HG02973 (cell line): Measurements from ENCODE around the gene RASSF7.

Experiments used
- ATAC-seq: cut with Tn5 transposase; IDR thresholded peaks from one replicate; pipeline ENCODE4 v1.9.1; 2021; ENCODE audit warnings: moderate library complexity; ENCODE audit not compliant: unreplicated experiment

RASSF7 gene

DNA sequence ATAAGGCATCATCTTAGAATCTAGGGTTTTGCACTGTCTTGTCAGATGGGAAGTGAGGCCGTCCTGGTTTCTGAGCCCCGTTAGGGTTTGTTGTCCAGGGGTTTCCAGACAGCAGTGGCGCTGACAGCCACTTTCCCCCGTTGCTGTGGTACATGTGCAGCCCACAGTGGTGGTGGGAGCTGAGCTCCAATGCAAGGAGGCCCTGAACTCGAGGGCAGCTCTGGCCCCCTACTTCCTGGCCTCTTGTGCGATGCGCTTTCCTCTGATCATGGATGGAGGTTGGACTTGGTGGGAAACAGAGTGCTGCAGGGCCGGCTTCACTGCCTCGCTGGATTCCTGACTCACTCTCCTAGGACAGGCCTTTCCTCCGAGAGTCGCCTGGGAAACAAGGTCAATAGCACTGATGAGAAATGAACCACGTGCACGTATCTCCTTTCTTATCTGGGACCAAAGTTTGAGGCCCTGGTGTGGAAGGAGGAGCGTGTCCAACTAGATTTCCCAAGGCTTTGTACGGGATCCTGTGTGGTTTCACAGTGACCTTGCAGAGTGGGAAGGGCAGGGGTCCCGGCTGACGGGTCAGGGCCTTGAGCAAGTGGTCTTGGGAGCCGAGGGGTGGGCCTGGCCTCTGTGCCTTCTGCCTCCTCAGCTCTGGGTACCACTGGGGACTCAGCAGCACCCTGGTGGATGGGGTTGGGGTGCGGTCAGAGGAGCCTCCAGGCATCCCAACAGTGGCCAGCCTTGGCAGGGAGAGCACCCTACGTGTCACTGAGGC, 19.2 kb downstream of the RASSF7 start:
- ATAC-seq = no peak

DNA sequence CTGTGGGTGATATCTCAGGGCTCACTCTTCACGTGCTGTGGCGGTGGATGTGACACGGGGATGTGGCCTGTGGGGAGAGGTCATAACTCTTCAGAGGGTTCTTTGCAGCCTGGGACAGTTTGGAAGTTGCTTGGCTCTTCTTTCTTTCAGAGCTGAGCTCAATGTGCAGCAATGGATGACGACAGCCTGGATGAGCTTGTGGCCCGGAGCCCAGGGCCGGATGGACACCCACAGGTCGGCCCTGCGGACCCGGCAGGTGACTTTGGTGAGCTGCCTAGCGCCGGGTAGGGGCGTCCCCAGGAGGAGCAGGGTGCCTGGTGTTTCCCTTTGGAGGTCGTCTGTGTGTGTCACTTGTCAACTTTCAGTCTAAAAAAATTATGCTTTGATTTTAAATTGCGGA, 20.6 kb downstream of the RASSF7 start:
- no peak for ATAC-seq

DNA sequence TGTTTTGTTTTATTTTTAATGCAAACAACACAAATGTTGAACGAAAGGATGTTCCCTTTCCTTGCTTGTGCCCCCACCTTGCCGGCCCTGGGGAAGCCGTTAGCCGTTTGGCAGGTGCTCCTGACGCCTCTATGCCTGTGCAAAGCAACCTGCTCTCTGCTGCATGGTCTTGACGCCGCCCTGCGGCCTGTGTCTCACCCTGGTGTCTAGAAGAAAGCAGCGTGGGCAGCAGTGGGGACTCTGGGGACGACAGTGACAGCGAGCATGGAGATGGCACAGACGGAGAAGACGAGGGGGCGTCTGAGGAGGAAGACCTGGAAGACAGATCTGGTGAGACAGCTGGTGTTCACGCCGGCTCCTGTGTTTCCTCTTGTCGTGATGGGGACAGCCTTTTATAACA, 21.0 kb downstream of the RASSF7 start:
- no peak for ATAC-seq

DNA sequence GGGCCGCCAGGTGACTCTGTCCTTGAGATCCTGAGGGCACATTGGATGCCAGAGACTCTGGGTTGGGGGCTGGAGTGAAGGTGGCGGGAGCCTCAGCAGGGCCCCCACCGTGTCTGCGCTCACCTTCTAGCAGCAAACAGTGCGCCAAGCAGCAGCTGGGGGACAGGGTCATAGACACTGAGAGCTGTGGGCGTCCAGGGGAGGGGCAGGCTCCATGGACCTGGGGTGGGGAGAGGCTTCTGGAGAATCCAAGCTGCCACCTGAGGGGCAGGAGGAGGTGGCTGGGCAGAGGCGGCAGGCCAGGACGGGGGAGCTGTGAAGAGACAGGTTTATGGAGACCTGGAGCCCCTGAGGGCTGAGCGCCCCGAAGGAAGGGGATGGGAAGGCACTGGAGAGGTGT, 23.5 kb downstream of the RASSF7 start:
- no peak for ATAC-seq

DNA sequence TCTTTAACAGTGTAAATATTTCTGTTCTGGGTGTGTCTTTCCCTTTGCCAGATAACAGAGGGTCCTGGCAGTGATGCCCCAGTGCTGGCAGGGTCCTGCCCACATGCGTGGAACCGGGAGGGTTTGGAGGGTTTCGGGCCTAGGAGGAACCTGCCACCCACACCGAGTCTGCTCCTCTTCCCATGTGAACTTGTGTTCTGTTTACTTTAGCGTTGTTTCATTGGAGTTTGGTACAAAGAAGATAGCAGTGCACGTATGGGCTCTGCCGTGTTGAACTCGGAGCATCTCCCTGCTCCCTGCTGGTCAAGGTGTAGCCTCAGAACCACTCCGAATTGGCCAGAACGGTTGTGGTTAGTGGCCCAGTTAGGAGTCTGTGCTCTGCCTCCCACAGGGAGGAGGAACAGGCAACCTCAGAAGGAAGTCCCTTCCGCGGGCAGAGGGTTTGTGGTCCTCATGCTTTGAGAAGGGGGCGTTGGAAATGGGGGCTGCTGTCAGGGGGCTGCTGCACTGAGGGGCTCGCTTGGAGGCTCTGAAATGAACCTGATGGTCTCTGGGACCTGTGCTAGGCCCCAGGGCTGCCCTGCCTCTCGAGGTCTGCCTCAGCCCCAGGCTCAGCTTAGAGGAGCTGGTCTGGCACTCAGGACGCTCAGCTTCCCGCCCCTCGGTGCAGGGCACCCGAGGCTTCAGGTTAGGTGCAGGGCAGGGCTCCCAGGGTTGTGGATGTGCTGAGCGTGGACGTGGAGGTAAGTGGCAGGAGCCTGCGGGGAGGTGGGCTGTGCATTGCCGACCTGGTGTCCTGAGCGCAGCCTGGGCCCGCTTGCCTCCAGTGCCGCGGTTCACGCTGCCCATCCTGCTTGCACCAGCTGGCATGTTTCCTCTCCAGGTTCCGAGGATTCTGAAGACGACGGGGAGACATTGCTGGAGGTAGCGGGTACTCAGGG, 25.9 kb downstream of the RASSF7 start:
- no peak for ATAC-seq

DNA sequence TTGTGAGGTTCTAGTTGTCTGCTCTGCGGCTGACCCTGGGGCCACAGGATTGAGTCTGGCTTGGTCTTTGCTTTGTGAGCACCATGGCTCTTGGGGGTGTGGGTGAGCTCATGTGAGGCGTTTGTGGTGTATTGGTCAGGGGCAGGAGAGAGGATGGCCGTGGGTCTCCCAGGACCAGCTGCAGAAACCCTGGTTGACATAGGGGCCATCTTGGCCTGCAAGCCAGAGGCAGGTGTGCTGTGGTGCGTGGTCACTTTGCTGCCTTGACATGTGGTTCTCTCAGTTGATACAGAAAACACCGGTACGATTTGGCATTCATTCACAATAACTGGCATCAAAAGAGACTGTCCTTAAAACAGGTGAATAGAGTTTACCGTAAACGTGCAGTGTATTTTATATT, 26.8 kb downstream of the RASSF7 start:
- ATAC-seq = no peak

DNA sequence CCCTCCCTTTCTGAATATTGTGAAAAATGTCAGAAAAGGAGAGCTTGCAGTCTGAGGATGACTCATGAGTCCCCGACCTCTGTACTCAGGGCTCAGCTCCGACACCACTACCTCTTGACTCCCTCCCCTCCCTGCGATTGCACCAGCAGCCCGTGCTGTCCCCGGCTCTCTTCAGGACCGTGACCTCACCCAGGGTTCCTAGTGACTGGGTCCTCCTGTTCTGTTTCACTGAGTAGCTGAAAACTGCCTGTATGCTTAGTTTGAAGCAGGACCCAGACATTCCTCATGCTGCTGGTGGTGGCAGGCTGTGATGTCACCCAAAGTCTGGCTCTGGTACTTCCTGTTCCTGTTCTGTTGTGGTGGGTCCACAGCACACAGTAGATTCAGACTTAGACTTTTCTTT, 27.2 kb downstream of the RASSF7 start:
- ATAC-seq = no peak

DNA sequence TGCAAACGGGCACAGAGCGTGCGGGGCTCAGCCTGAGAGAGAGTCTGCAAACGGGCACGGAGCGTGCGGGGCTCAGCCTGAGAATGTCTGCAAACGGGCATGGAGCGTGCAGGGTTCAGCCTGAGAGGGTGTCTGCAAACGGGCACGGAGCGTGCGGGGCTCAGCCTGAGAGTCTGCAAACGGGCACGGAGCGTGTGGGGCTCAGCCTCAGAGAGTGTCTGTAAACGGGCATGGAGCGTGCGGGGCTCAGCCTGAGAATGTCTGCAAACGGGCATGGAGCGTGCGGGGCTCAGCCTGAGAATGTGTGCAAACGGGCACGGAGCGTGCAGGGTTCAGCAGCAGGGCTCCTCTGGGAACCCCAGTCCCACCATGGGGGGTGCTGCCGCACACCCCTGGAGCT, 29.0 kb downstream of the RASSF7 start:
- no peak for ATAC-seq

DNA sequence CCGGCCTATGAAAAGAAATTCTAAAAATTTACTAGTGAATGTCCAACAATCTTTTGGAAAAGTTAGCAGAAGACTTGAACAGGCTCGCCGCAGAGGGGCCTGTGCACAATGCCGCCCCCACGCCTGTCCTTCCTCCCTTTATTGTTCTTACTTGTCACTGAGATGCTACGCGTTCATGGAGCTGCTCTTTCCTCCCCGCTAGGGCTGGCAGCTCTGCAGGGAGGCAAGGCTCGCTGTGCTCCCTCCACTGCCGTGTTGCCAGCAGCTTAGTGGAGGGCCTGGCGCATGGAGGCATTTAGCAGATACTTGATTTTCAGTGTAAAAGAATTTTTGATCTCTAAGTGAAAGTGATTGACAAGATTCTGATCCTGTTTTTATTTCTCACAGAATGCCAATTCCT, 30.2 kb downstream of the RASSF7 start:
- no peak for ATAC-seq

DNA sequence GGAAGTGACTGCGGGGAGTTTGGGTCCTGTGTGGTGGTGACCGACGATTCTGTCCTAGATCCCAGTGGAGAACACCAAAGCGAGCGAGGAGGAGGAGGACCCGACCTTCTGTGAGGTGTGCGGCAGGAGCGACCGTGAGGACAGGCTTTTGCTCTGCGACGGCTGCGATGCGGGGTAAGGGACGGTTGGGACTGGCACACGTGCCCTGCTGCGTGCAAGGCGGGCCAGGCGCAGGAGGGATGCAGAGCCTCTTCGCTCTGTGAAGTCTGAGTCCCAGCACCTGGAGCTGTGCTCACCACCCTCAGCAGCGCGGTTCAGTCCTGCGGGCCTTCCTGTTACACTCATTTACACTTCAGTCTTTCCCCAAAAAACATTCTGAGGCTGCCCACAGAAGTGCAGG, 31.7 kb downstream of the RASSF7 start:
- no peak for ATAC-seq

DNA sequence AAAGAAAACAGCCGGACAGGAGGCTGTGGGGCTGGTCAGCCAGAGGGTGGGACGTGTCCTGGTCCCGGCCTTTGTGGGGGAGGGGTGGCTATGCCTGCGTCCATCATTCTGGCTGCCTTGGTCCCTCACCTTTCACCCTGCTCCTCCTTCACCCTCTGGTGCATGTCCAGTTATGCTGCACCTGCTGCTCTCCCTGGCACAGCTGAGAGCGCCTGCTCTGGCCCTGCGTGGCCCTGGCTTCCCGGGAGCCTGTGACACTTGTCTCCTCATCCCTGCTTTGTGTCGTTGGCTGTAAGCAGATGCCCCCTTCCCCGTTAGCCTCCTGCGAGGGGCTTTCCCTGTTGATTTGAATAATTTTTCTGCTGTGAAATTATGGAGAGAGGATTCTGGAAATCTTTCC, 32.1 kb downstream of the RASSF7 start:
- no peak for ATAC-seq

DNA sequence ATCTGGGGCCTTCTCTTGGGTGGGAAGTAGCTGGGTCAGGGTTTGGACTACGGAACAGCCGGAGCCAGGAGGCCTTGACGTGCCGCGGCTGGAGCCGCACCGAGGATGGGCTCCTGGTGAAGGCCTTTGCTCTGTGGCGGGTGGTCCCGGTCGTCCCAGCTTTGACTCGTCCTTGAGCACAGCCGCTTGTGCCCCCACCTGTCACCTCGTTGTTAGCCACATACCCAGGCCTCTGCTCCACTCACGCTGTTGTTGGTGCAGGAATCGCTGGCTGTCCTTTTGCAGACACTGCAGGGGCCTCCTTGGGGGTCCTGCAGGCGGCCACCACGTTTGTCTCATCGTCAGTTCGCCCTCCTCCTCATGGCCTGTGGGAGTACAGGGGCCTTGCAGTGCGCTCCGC, 32.6 kb downstream of the RASSF7 start:
- no peak for ATAC-seq

DNA sequence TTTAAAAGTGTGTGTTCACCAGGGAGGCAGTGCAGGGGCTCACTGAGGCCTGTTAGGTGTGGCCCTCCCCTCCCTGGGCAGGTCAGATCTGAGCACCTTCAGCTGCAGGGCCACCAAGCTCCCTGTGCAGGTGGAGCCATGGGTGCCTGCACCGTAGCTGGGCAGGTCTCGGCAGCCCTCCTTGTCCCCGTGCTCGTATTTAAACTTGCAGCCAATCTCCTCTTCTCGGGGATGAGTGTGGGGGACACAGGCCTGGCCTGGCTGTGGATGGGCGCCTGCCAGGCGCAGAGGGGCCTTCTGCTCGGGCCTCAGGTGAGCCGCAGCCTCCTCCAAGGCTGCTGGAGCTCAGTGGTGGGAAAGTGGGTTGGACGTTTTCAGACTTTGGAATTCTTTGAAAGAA, 34.6 kb downstream of the RASSF7 start:
- no peak for ATAC-seq

DNA sequence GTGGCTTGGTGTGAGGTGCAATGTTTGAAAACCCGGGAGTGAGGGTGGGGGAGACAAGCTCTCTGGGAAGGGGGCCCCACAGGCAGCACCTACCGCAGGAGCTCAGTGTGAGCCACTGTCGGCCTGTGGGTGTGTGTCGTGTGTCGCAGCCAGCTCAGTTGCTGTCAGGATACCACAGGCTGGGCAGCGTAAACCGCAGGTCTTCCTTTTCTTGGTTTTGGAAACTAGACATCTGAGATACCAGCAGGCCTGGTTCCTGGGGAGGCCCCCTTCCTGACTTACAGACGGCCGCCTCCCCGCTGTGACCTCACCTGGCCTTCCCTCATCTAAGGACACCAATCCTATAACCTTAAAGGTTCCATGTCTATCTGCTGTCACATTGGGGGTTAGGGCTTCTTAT, 35.6 kb downstream of the RASSF7 start:
- no peak for ATAC-seq

DNA sequence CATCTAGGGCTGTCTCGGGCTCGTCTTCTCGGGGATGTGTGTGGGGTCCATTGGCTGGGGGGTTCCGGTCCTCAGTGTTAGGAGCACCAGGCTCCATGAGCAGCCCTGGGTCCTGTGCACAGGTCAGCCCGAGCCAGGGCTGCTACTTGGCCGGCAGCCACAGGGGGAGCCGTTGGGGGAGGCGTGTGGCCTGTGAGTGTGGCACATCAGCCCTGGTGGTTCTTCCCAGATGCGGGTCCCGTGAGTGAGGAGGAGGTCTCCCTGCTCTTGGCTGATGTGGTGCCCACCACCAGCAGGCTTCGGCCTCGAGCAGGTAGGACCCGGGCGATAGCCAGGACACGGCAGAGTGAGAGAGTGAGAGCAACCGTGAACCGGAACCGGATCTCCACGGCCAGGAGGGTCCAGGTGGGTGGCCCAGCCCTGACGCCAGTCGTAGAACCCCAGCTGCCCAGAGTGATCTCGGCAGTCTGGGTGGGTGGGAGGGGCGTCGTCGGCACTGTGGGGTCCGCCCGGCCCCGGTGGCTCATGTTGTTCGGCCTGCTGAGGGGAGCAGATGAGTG, 36.5 kb downstream of the RASSF7 start:
- ATAC-seq = no peak

DNA sequence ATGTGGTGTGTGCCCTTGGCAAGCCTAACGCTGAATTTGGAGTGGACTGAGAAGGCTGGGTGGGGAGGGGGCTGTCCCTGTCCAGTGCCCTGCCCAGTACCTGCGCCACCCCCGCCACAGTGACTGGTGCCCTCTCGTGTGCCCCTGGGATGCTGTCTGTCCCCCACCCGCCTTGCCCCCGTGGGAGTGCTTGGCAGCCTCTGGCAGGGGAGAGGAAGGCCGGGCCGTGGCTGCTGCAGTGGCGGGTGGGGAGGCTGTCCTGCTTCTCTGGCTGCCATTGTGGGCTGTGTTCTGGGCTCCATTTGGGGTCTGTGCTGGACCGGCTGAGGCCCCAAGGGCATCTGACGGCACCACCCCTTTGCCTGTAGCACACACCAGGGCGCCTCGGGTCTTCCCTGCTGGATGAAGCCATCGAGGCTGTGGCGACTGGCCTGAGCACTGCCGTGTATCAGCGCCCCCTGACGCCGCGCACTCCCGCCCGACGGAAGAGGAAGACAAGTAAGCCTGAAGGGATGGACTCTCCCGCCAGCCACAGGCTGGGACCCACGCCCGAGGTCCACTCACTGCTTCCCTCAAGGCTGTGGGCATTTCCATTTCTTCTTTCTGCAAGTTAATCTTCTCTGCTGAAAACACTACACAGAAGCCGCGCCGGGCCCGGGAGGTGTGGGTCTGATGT, 37.4 kb downstream of the RASSF7 start:
- ATAC-seq = no peak

DNA sequence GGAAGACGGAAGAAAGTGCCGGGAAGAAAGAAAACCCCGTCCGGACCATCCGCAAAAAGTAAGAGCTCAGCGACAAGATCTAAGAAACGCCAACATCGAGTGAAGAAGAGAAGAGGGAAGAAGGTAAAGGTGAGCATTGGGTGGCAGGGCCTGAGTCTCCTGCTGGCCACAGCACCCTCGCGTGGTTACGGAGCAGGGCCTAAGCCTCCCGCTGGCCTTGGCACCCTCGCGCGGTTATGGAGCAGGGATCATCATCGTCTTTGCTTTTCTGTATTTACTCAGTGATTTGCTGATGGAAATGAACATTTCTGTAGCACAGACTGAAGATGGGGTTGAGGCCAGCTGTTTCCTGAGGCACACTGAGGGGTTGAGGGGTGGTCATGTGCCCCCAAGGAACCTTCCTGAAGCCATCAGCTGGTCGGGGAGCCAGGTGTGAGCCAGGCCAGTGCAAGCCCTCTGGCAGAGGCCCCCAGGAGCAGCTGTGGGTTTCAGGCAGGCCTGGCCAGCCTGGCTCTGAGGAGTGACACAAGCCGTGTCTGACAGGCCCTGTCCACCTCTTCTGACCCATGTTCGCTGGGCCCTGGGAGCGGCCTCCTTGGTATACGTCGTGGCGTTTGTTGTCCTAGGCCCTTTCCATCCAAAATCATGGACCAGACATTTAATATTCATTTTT, 40.9 kb downstream of the RASSF7 start:
- ATAC-seq = no peak

DNA sequence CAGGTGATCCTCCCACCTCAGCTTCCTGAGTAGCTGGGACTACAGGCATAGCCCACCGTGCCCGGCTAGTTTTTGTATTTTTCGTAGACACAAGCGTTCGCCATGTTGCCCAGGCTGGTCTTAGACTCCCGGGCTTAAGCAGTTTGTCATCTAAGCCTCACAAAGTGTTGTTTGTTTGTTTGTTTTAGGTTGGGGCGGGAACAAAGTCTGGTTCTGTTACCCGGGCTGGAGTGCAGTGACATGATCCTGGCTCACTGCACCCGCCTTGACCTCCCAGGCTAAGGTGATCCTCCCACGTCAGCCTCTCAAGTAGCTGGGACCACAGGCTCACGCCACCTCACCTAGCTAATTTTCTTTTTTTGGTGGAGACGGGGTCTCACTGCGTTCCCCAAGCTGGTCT, 42.4 kb downstream of the RASSF7 start:
- no peak for ATAC-seq

DNA sequence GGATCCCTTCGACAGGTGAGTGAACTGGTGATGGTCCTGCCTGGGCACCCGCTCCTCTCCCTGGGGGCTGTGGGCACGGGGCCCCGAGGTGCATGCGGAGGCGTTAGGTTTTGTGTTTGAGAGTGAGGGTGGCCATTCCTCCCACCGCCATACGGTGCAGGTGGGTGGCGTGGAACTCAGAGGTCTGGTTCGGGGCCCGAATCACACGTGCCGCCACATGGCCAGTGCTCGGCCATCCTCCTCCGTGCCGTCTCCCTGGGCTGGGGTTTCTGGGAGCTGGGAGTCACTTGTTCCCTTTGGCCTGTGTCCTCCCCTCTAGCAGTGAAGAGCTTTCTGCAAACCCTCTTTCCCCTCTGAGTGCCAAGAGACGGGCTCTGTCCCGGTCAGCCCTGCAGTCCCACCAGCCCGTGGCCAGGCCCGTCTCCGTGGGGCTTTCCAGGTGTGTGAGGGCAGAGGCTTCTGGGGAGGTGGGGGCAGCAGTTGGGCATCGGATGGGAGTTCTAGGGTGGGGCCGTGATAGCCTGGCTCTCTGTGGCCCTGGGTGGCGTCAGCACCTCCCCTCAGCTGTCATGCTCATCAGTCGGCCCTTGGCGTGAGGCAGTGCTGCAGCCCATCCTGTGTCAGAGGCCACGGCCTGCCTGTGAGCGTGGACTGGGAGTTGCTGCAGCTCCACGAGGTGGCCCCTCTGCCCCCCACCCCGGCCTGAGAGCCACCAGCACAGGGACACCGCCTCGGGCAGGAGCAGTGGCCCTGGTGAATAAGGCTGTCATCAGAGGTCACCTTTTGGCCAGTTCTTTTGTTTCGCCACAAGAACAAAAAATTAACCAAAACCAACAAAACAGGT, 44.7 kb downstream of the RASSF7 start:
- ATAC-seq = no peak

DNA sequence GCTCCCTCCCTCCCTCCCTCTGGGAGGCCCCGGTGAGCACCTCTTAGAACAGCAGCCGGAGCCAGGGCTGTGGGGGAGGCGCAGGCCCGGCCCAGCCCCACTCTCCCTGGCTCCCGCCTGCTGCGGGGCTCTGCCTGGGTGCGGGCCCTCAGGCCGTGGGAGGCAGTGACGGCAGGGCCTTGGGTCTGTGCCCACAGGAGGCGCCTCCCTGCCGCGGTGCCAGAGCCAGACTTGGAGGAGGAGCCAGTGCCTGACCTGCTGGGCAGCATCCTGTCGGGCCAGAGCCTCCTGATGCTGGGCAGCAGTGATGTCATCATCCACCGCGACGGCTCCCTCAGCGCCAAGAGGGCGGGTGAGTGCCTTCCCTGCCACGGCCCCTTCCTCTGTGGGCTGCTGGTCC, 45.5 kb downstream of the RASSF7 start:
- no peak for ATAC-seq
